ENCODE results near the gene EXD3. TPM values are rescaled to one million over a fixed set of nuclear protein-coding genes. Genes with fewer than 3 reads are reported as not detected.

EXD3 gene
- total and polyA plus RNA-seq, 2 of the 4 experiments (the other 2 are of a cell fraction): 1.1 to 7.4 TPM

- Histone ChIP-seq H3K27me3 (ENCODE audit: control insufficient read depth, insufficient read depth, low read length) (peaks cover 3% of the 10 kb centered on the region; the same call in 1 of the 2 replicates), H3K79me1 (ENCODE audit: low read depth in 1 of 2, low read length in 2 of 2) (no peaks in the 10 kb centered on the region), H2BK20ac (ENCODE audit: low read depth, low read length) (no peak overlapping the region), H2BK120ac (ENCODE audit: low read depth, low read length) (no peak overlapping the region), H3K9me1 (ENCODE audit: insufficient read depth, low read length) (no peaks in the 10 kb centered on the region), H2AK5ac (ENCODE audit: low read depth, low read length) (no peak overlapping the region), H3K4me3 (ENCODE audit: insufficient read depth, low read depth, low read length) (no peak overlapping the region), H2BK5ac (ENCODE audit: low read depth, low read length, poor library complexity, severe bottlenecking) (no peak overlapping the region), H3K9me3 (ENCODE audit: control insufficient read depth, insufficient read depth, low read length) (no peaks in the 10 kb centered on the region), H3K18ac (ENCODE audit: low read depth, low read length) (no peak overlapping the region), H2BK15ac (ENCODE audit: low read depth, low read length) (no peak overlapping the region), H3K4me1 (ENCODE audit: control insufficient read depth, insufficient read depth, low read length) (peaks cover 3% of the 10 kb centered on the region), H3K27ac (ENCODE audit: insufficient read depth, low read length) (no peak overlapping the region), H3K36me3 (ENCODE audit: control insufficient read depth, insufficient read depth, low read length) (no peaks in the 10 kb centered on the region), H3K14ac (replicated peaks; ENCODE audit: low read depth, low read length) (no peak overlapping the region), H4K8ac (ENCODE audit: low read depth in 2 of 2, low read length in 2 of 2) (no peak overlapping the region), H4K91ac (ENCODE audit: insufficient read depth, low read depth, low read length) (no peak overlapping the region), H3K23ac (ENCODE audit: low read depth, low read length) (no peak overlapping the region), H4K5ac (ENCODE audit: low read depth, low read length) (no peak overlapping the region), H2AK9ac (replicated peaks; ENCODE audit: low read depth, low read length, poor library complexity) (no peak overlapping the region), H3K4ac (ENCODE audit: low read depth, low read length) (no peak overlapping the region), H4K20me1 (ENCODE audit: insufficient read depth, low read length) (no peaks in the 10 kb centered on the region), H3K4me2 (ENCODE audit: low read depth, low read length) (no peak overlapping the region), H2AFZ (replicated peaks; ENCODE audit: low read length, poor library complexity) (no peak overlapping the region), H3K56ac (ENCODE audit: extremely low read depth, insufficient read depth, low read length) (no peak overlapping the region), H3K9ac (ENCODE audit: low read depth, low read length) (no peak overlapping the region)
- 80% methylated on average over 6 of the region's 18 CpGs; no CpG with 5 or more reads in 1 of the 2 experiments for WGBS, 2 experiments (ENCODE audit: extremely low coverage in 2 of 2, insufficient read length in 1 of 2)
- dilution Hi-C loops (cut with HindIII; ENCODE audit: low sequenced_read_pairs, unreplicated experiment) (no loop called here), in situ Hi-C loops (cut with MboI; ENCODE audit: low sequenced_read_pairs) (no loop called here), intact Hi-C loops (cut with micrococcal nuclease) (no loop called here)
- ChIA-PET POLR2A (ENCODE audit: unreplicated experiment) (no interaction called here), CTCF (interaction anchor here (0.5 kb wide), 1 partner anchor 35 kb away, joined by 3 read pairs; no protein-coding TSS in a partner anchor)
- TF ChIP-seq CTCF (conservative IDR thresholded peaks at IDR 0.05; ENCODE audit: low read depth, low read length) (no peak), CHD1 (IDR thresholded peaks at IDR 0.05; ENCODE audit: low read depth, low read length) (no peak), BHLHE40 (IDR thresholded peaks at IDR 0.05; ENCODE audit: low read depth, low read length) (no peak), USF2 (IDR thresholded peaks at IDR 0.05; ENCODE audit: low read depth, low read length) (no peak), RFX5 (IDR thresholded peaks at IDR 0.05; ENCODE audit: low read depth, low read length) (no peak), ELK1 (IDR thresholded peaks at IDR 0.05; ENCODE audit: borderline replicate concordance, low read depth, low read length) (no peak), POLR2A (IDR thresholded peaks at IDR 0.05; ENCODE audit: low read depth, low read length) (no peak), FOS (IDR thresholded peaks at IDR 0.05; ENCODE audit: low read depth, low read length) (no peak), CEBPB (IDR thresholded peaks at IDR 0.05; ENCODE audit: low read depth, low read length) (no peak), RAD21 (IDR thresholded peaks at IDR 0.05; ENCODE audit: low read length) (no peak), MAFK (IDR thresholded peaks at IDR 0.05; ENCODE audit: low read depth, low read length) (no peak), RCOR1 (IDR thresholded peaks at IDR 0.05; ENCODE audit: insufficient replicate concordance, low read length) (no peak), SMC3 (IDR thresholded peaks at IDR 0.05; ENCODE audit: low read depth, low read length) (no peak), MAZ (IDR thresholded peaks at IDR 0.05; ENCODE audit: borderline replicate concordance, low read depth, low read length) (no peak)
- no TSS peak for BruUV-seq (replicated peaks)
- no peak for DNase-seq
- ATAC-seq (ENCODE audit: low read depth): no peak
Measured at GRCh38 chr9:137439158-137439714, 16.3 kb upstream of the EXD3 start.

Data from IMR-90 (cell line).